ENCODE measurements around the gene RFNG. TPM values are rescaled to one million over a fixed set of nuclear protein-coding genes. Genes with fewer than 3 reads are reported as not detected.

Gene RFNG
- total RNA-seq, 1 donor from 2014 or later = 13.6 TPM

- no peak overlapping the region for H3K4me2 ChIP-seq
- peaks cover 4% of the 10 kb centered on the region for H3K27me3 Mint-ChIP-seq (ENCODE audit: insufficient read depth, low read depth)
- H3K79me2 ChIP-seq (ENCODE audit: low read depth) = peaks cover 14% of the 10 kb centered on the region
- DNase-seq (ENCODE audit: low spot score) = no peak
- H2AFZ ChIP-seq (replicated peaks) = no peak overlapping the region
- peaks cover 6% of the 10 kb centered on the region for H3F3A ChIP-seq (ENCODE audit: low read depth)
- H3K36me3 ChIP-seq = no peaks in the 10 kb centered on the region
- H3K36me3 Mint-ChIP-seq = peaks cover 6% of the 10 kb centered on the region
- H3K27ac Mint-ChIP-seq = no peak overlapping the region
- peaks cover 10% of the 10 kb centered on the region for H4K20me1 ChIP-seq (ENCODE audit: low read depth)
- peaks cover 7% of the 10 kb centered on the region for H3K4me1 ChIP-seq
- H3K9ac ChIP-seq = no peak overlapping the region
- no peaks in the 10 kb centered on the region for H3K9me3 Mint-ChIP-seq
- H3K4me3 Mint-ChIP-seq = no peak overlapping the region
- H3K4me1 Mint-ChIP-seq = peaks cover 6% of the 10 kb centered on the region
- TF ChIP-seq, protein P1, sequence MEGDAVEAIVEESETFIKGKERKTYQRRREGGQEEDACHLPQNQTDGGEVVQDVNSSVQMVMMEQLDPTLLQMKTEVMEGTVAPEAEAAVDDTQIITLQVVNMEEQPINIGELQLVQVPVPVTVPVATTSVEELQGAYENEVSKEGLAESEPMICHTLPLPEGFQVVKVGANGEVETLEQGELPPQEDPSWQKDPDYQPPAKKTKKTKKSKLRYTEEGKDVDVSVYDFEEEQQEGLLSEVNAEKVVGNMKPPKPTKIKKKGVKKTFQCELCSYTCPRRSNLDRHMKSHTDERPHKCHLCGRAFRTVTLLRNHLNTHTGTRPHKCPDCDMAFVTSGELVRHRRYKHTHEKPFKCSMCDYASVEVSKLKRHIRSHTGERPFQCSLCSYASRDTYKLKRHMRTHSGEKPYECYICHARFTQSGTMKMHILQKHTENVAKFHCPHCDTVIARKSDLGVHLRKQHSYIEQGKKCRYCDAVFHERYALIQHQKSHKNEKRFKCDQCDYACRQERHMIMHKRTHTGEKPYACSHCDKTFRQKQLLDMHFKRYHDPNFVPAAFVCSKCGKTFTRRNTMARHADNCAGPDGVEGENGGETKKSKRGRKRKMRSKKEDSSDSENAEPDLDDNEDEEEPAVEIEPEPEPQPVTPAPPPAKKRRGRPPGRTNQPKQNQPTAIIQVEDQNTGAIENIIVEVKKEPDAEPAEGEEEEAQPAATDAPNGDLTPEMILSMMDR (IDR thresholded peaks at IDR 0.05) = no peak
- no peak for TF ChIP-seq EZH2phosphoT487 (IDR thresholded peaks at IDR 0.05)
- no peak for TF ChIP-seq EZH2 (IDR thresholded peaks at IDR 0.05)
- H3K4me3 ChIP-seq = no peak overlapping the region
- H3K27me3 ChIP-seq = no peaks in the 10 kb centered on the region
- H3K27ac ChIP-seq = no peak overlapping the region
- no peaks in the 10 kb centered on the region for H3K9me3 ChIP-seq (ENCODE audit: low read depth)
These were observed 3.0 kb downstream of the RFNG start for GRCh38 chr17:82048571-82048971.

- Mint-ChIP-seq H3K9me3 (no peaks in the 10 kb centered on the region), H3K4me3 (peak overlapping the region; percentile 50)
These were observed 3.6 kb downstream of the RFNG start for GRCh38 chr17:82047914-82048570.

GRCh38 chr17:82047379-82047778, 4.2 kb downstream of the RFNG start:
- H3K9me3 Mint-ChIP-seq = no peaks in the 10 kb centered on the region
- H3K27ac ChIP-seq = no peak overlapping the region

More at GRCh38 chr17:82047914-82048570, 3.6 kb downstream of the RFNG start:
- DNase-seq (ENCODE audit: low spot score) = no peak
- no peak overlapping the region for H2AFZ ChIP-seq (replicated peaks)
- Mint-ChIP-seq H3K27me3 (ENCODE audit: insufficient read depth, low read depth) (peaks cover 4% of the 10 kb centered on the region), H3K27ac (no peak overlapping the region), H3K4me1 (peaks cover 6% of the 10 kb centered on the region), H3K36me3 (peaks cover 6% of the 10 kb centered on the region)
- H3K4me3 ChIP-seq = no peak overlapping the region
- H3K36me3 ChIP-seq = no peaks in the 10 kb centered on the region
- H3K27me3 ChIP-seq = no peaks in the 10 kb centered on the region
- no peak overlapping the region for H3K9ac ChIP-seq
- no peaks in the 10 kb centered on the region for H3K9me3 ChIP-seq (ENCODE audit: low read depth)
- H3K4me2 ChIP-seq = no peak overlapping the region
- H3F3A ChIP-seq (ENCODE audit: low read depth) = peaks cover 6% of the 10 kb centered on the region
- no peak overlapping the region for H3K27ac ChIP-seq
- no peak for TF ChIP-seq EZH2 (IDR thresholded peaks at IDR 0.05)
- TF ChIP-seq, protein P1 (IDR thresholded peaks at IDR 0.05) = no peak
- TF ChIP-seq EZH2phosphoT487 (IDR thresholded peaks at IDR 0.05) = no peak
- peaks cover 7% of the 10 kb centered on the region for H3K4me1 ChIP-seq
- peaks cover 11% of the 10 kb centered on the region for H3K79me2 ChIP-seq (ENCODE audit: low read depth)
- H4K20me1 ChIP-seq (ENCODE audit: low read depth) = peaks cover 10% of the 10 kb centered on the region

More at GRCh38 chr17:82047379-82047778, 4.2 kb downstream of the RFNG start:
- no peak for DNase-seq (ENCODE audit: low spot score)
- Histone ChIP-seq H3K4me3 (no peak overlapping the region), H3K9me3 (ENCODE audit: low read depth) (no peaks in the 10 kb centered on the region), H3K27me3 (no peaks in the 10 kb centered on the region), H3K36me3 (no peaks in the 10 kb centered on the region), H3K79me2 (ENCODE audit: low read depth) (peaks cover 4% of the 10 kb centered on the region), H3F3A (ENCODE audit: low read depth) (peaks cover 6% of the 10 kb centered on the region), H4K20me1 (ENCODE audit: low read depth) (peaks cover 4% of the 10 kb centered on the region), H3K4me1 (peaks cover under 1% of the 10 kb centered on the region), H3K9ac (no peak overlapping the region), H2AFZ (replicated peaks) (no peak overlapping the region), H3K4me2 (no peak overlapping the region)
- TF ChIP-seq, protein P1 (IDR thresholded peaks at IDR 0.05) = no peak
- TF ChIP-seq EZH2phosphoT487 (IDR thresholded peaks at IDR 0.05) = no peak
- no peak for TF ChIP-seq EZH2 (IDR thresholded peaks at IDR 0.05)
- H3K4me3 Mint-ChIP-seq = peak overlapping the region; percentile 50
- H3K27me3 Mint-ChIP-seq (ENCODE audit: insufficient read depth, low read depth) = peaks cover 2% of the 10 kb centered on the region
- H3K36me3 Mint-ChIP-seq = peaks cover 6% of the 10 kb centered on the region
- peaks cover 9% of the 10 kb centered on the region for H3K4me1 Mint-ChIP-seq
- peak overlapping the region; percentile 22 for H3K27ac Mint-ChIP-seq

Measured in neural progenitor cell (in vitro differentiated cells).